RWPE2 (cell line): ENCODE results near the gene TSPAN33.

ENCODE experiments used
- ATAC-seq: fragments of 200-7000 bp; cut with Tn5 transposase; 3 replicates; pipeline ENCODE4 v1.9.1; 2021; ENCODE audit warnings: low read depth
- DNase-seq: peaks from one replicate; pipeline ENCODE4 v3.0.0-alpha.2; 2020; ENCODE audit warnings: low spot score
- H3K27ac ChIP-seq: fragments of 450-650 bp; 2 replicates; pipeline ENCODE4 v1.5.1; 2017; ENCODE audit warnings: mild to moderate bottlenecking; ENCODE audit not compliant: poor library complexity, severe bottlenecking
- H3K27me3 ChIP-seq: fragments of 250-450 bp; sonication (Bioruptor Pico); 2 replicates; pipeline ENCODE4 v1.5.1; 2021; ENCODE audit warnings: mild to moderate bottlenecking, moderate library complexity; ENCODE audit not compliant: insufficient read depth, poor library complexity, severe bottlenecking
- H3K36me3 ChIP-seq: fragments of 250-450 bp; sonication (Bioruptor Pico); 2 replicates; pipeline ENCODE4 v1.5.1; 2020; ENCODE audit warnings: low read depth, mild to moderate bottlenecking, moderate library complexity
- H3K4me1 ChIP-seq: fragments of 250-450 bp; sonication (Bioruptor Pico); 2 replicates; pipeline ENCODE4 v1.5.1; 2021; ENCODE audit warnings: mild to moderate bottlenecking, moderate library complexity; ENCODE audit not compliant: insufficient read depth, poor library complexity, severe bottlenecking
- H3K4me3 ChIP-seq: fragments of 250-450 bp; sonication (Bioruptor Pico); 2 replicates; pipeline ENCODE4 v1.5.1; 2021; ENCODE audit warnings: mild to moderate bottlenecking, moderate library complexity; ENCODE audit not compliant: severe bottlenecking
- H3K9me3 ChIP-seq: fragments of 250-450 bp; sonication (Bioruptor Pico); 2 replicates; pipeline ENCODE4 v1.5.1; 2021; ENCODE audit warnings: mild to moderate bottlenecking, moderate library complexity; ENCODE audit not compliant: severe bottlenecking
- CTCF ChIP-seq: fragments of 450-650 bp; IDR thresholded peaks from one replicate; pipeline ENCODE4 v1.5.1; 2017; ENCODE audit warnings: mild to moderate bottlenecking, moderate library complexity; ENCODE audit not compliant: poor library complexity, severe bottlenecking

Gene TSPAN33

GRCh38 chr7:129123510-129123857 is 21.0 kb upstream of the TSPAN33 start:
- ATAC-seq (no peak), DNase-seq (no peak)
- H3K27ac ChIP-seq: no peak overlapping the region
- no peaks in the 10 kb centered on the region for H3K9me3 ChIP-seq
- no peaks in the 10 kb centered on the region for H3K4me1 ChIP-seq
- TF ChIP-seq CTCF: no peak
- H3K27me3 ChIP-seq: no peaks in the 10 kb centered on the region
- H3K36me3 ChIP-seq: no peaks in the 10 kb centered on the region
- H3K4me3 ChIP-seq: no peak overlapping the region

- DNase-seq: no peak
These were observed 18.2 kb upstream of the TSPAN33 start for GRCh38 chr7:129126314-129126713.

GRCh38 chr7:129127154-129127553 is 17.4 kb upstream of the TSPAN33 start:
- no peaks in the 10 kb centered on the region for H3K36me3 ChIP-seq
- DNase-seq (no peak), ATAC-seq (no peak)
- no peak overlapping the region for H3K27ac ChIP-seq
- H3K4me1 ChIP-seq: no peaks in the 10 kb centered on the region
- TF ChIP-seq CTCF: no peak
- no peaks in the 10 kb centered on the region for H3K9me3 ChIP-seq
- H3K27me3 ChIP-seq: no peaks in the 10 kb centered on the region
- H3K4me3 ChIP-seq: no peak overlapping the region

More at GRCh38 chr7:129126314-129126713, 18.2 kb upstream of the TSPAN33 start:
- Histone ChIP-seq H3K27ac (no peak overlapping the region), H3K9me3 (no peaks in the 10 kb centered on the region), H3K36me3 (no peaks in the 10 kb centered on the region), H3K27me3 (no peaks in the 10 kb centered on the region), H3K4me3 (no peak overlapping the region), H3K4me1 (no peaks in the 10 kb centered on the region)
- no peak for TF ChIP-seq CTCF
- no peak for ATAC-seq

GRCh38 chr7:129127601-129128000 is 16.9 kb upstream of the TSPAN33 start:
- ATAC-seq: no peak
- Histone ChIP-seq H3K9me3 (no peaks in the 10 kb centered on the region), H3K27me3 (no peaks in the 10 kb centered on the region), H3K27ac (no peak overlapping the region), H3K4me1 (no peaks in the 10 kb centered on the region), H3K36me3 (no peaks in the 10 kb centered on the region), H3K4me3 (no peak overlapping the region)
- no peak for DNase-seq
- TF ChIP-seq CTCF: no peak

- no peaks in the 10 kb centered on the region for H3K27me3 ChIP-seq
- H3K36me3 ChIP-seq: no peaks in the 10 kb centered on the region
- TF ChIP-seq CTCF: no peak
- no peaks in the 10 kb centered on the region for H3K9me3 ChIP-seq
- peak; percentile 35; the same call in 2 of the 3 replicates for ATAC-seq
- H3K27ac ChIP-seq: no peak overlapping the region
- DNase-seq: no peak
- H3K4me1 ChIP-seq: peaks cover 4% of the 10 kb centered on the region
- no peak overlapping the region for H3K4me3 ChIP-seq
These were observed 10.0 kb upstream of the TSPAN33 start for GRCh38 chr7:129134356-129134987.
